Activated CD4-positive, alpha-beta T cell treated with anti-CD3 and anti-CD28 coated beads, Interleukin-2, amount 10 ng/mL, durations not matched to agents 7 days and 5 days (primary cell): ENCODE data around the gene DUSP5. TPM values are rescaled to one million over a fixed set of nuclear protein-coding genes. Genes with fewer than 3 reads are reported as not detected.

Experiments used
- CTCF ChIA-PET: fragments of 350-600 bp; sonication (Branson Sonifier 250); formaldehyde crosslinking; loops from one replicate; lab custom pipeline; 2021; ENCODE audit warnings: antibody characterized with exemption; lab: Charles Lee
- POLR2A ChIA-PET: fragments of 350-600 bp; sonication (Branson Sonifier 250); formaldehyde crosslinking; loops from one replicate; lab custom pipeline; 2021; ENCODE audit warnings: antibody characterized with exemption; lab: Charles Lee
- DNase-seq: peaks from one replicate; pipeline ENCODE4 v3.0.0-alpha.2; 2020
- H3K27ac Mint-ChIP-seq: one replicate; pipeline ENCODE4 v1.8.0; 2021; ENCODE audit warnings: mild to moderate bottlenecking, moderate library complexity, mixed read lengths
- H3K27me3 Mint-ChIP-seq: one replicate; pipeline ENCODE4 v1.8.0; 2021; ENCODE audit warnings: mixed read lengths
- H3K36me3 Mint-ChIP-seq: one replicate; pipeline ENCODE4 v1.8.0; 2021; ENCODE audit warnings: low read depth, mixed read lengths
- H3K4me1 Mint-ChIP-seq: one replicate; pipeline ENCODE4 v1.8.0; 2021; ENCODE audit warnings: mixed read lengths
- H3K4me3 Mint-ChIP-seq: one replicate; pipeline ENCODE4 v1.8.0; 2021; ENCODE audit warnings: mild to moderate bottlenecking, moderate library complexity, mixed read lengths
- H3K9me3 Mint-ChIP-seq: one replicate; pipeline ENCODE4 v1.8.0; 2021; ENCODE audit warnings: mixed read lengths
- total RNA-seq, 2 experiments: library from RNA; stranded (reverse); gene quantifications; one replicate each; pipeline ENCODE4 v1.2.3, GENCODE V29; 2021

DUSP5 gene
- total RNA-seq, 2 experiments from 2014 or later, result 24.8 to 25.9 TPM

DNA sequence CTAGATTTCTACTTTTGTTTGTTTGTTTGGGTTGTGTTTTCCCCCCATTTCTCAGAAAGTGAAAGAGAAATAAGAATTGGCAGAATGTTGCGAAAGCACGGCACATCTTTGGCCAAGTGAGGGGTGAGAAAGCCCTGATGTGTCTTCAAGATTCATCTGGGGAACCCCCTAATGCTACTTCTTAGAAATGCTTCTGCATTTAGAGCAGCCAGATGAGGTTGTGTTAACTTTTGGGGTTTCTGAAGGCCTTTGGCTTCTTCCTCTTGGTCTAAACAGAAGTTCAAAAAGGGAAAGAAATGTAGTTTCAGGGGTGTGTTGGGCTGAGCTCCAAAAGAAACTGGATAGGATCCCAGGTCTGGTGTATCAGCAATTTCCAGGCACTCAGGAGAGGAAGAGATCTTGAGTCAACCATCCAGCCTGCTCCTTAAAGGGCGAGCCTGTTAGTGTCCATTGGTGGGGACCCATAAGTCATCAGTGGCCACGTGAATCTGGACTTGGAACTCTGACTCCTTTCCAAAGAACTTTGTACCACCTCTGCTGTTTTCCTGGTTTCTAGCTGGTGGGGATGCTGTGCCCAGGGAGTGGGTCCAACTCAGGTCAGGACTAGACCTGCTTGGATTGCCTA is 6.5 kb downstream of the DUSP5 start:
- peak overlapping the region; percentile 91 for H3K27ac Mint-ChIP-seq
- H3K4me3 Mint-ChIP-seq, result peak overlapping the region; percentile 58
- H3K4me1 Mint-ChIP-seq, result peaks cover 92% of the 10 kb centered on the region
- POLR2A ChIA-PET, result interaction anchor here (0.6 to 0.7 kb wide), 2 partner anchors 59 to 91 kb away, joined by 3 read pairs; no protein-coding TSS in a partner anchor
- no peaks in the 10 kb centered on the region for H3K9me3 Mint-ChIP-seq
- CTCF ChIA-PET, result interaction anchor here (1.3 to 2.9 kb wide), 6 partner anchors 9 to 149 kb away, joined by 3 to 15 read pairs (median 4); no protein-coding TSS in a partner anchor
- peaks cover 53% of the 10 kb centered on the region for H3K36me3 Mint-ChIP-seq
- H3K27me3 Mint-ChIP-seq, result no peaks in the 10 kb centered on the region
- peak; percentile 81 for DNase-seq

DNA sequence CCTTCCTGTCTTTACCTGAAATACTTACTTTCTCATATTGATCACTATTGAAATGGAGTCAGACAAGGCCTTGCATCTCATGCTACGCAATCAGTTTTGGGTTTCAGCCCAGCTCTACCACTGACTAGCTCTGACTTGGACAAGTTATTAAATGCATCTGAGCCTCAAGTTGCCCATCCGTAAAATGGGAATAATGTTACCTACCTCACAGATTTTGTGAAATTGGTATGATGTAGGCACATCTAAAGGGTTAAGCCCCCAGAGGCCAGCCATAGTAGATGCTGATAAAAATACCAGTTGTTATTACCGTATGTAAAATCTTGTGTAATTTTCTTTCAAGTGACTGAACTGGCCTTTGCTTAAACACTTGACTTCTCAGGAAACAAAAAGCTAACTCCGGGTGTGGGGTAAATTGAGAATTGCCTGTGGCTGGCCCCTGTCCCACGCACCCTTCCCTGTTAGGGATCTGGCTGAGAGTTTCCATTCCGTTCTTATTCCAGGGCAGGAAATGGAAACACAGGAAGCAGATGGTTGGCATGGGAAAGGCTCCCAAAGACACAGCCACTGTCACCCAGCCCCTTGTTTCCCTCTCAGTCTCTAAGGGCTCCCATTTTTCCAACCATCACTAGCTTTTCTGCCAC is 7.5 kb downstream of the DUSP5 start:
- no peak for DNase-seq
- Mint-ChIP-seq H3K4me3 (no peak overlapping the region), H3K27ac (peak overlapping the region; percentile 91), H3K4me1 (peaks cover 82% of the 10 kb centered on the region), H3K9me3 (no peaks in the 10 kb centered on the region), H3K36me3 (peaks cover 60% of the 10 kb centered on the region), H3K27me3 (no peaks in the 10 kb centered on the region)
- ChIA-PET CTCF (interaction anchor here (1.0 to 2.9 kb wide), 8 partner anchors 8 to 178 kb away, joined by 3 to 15 read pairs (median 4); no protein-coding TSS in a partner anchor), POLR2A (no interaction called here)

DNA sequence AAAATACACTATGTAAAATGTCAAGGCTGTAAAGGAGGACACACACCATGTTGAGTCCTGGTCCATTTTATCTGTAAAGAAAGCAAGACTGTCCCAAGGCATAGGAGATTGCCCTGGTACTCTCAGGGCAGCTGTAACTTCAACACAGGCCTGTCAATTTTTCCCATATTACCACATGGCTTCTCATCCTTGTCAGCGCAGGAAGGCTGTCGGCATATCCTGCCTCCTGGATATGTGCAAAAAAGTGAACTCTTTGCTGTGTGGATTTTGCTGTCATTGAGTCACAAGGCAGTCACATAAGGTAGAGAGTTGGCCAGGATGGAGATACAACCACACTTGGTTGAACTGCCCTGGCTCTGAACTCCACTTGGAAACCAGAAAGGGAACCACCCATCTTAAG is 8.7 kb downstream of the DUSP5 start:
- Mint-ChIP-seq H3K36me3 (peaks cover 71% of the 10 kb centered on the region), H3K27me3 (no peaks in the 10 kb centered on the region), H3K4me1 (peaks cover 70% of the 10 kb centered on the region), H3K27ac (no peak overlapping the region), H3K4me3 (no peak overlapping the region), H3K9me3 (no peaks in the 10 kb centered on the region)
- POLR2A ChIA-PET, result interaction anchor here (0.6 kb wide), 1 partner anchor 115 kb away, joined by 3 read pairs; no protein-coding TSS in a partner anchor
- no peak for DNase-seq
- CTCF ChIA-PET, result interaction anchor here (0.6 to 1.6 kb wide), 5 partner anchors 28 to 1994 kb away, joined by 3 to 5 read pairs (median 3); no protein-coding TSS in a partner anchor

DNA sequence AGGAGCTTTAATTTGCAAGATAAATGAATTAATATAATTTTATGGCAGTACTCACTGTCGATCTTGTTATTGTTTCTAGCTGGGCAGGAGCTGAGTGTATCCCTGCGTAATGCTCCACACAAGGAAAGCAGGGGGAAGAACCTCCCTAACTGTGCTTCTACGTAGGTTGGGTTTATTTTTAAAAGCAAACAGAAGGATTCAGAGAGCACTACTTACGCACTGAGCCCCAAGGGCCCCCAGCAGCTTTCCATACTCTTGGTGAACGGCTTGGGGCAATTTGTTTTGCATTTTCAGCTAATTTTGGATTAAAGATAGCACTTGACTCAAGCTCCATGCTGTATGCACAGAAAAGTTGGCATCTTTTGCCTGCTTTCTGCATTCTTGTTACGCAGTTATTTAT is 9.6 kb downstream of the DUSP5 start:
- peaks cover 78% of the 10 kb centered on the region for H3K36me3 Mint-ChIP-seq
- no peaks in the 10 kb centered on the region for H3K9me3 Mint-ChIP-seq
- H3K27ac Mint-ChIP-seq, result no peak overlapping the region
- no peak for DNase-seq
- H3K4me1 Mint-ChIP-seq, result peaks cover 65% of the 10 kb centered on the region
- ChIA-PET POLR2A (no interaction called here), CTCF (interaction anchor here (1.1 to 1.6 kb wide), 4 partner anchors 28 to 173 kb away, joined by 3 to 5 read pairs (median 4); no protein-coding TSS in a partner anchor)
- no peaks in the 10 kb centered on the region for H3K27me3 Mint-ChIP-seq
- no peak overlapping the region for H3K4me3 Mint-ChIP-seq

DNA sequence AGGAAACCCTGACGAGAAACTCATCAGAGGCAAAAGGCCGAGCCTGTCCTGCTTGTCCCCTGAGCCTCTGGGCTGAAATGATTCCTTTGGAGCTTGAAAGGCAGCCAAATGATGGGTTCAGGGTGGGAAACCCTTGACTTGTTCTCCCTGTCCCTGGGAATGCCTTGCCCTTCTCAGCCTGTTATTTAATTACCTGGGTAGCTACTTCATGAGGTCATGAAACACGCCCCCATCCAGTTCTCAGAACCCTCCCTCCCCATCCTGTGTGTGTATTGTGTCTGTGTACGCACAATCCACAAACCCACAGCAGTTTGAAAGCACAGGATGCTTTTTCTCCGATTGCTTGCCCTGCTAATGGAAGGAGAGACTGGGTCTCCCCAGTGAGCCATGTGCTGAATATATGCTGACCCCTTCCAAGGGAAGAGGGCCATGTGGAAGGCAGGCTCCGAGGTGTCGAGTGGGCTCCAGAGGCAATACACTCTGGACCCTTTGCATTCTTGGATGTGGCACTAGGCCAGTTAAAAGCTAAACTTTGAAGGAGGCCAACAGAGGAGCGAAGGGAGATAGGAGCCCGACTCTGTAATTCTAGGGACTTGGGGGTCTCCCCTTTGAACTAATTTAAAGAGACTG is 10.6 kb downstream of the DUSP5 start:
- POLR2A ChIA-PET, result no interaction called here
- no peak for DNase-seq
- Mint-ChIP-seq H3K9me3 (no peaks in the 10 kb centered on the region), H3K27ac (no peak overlapping the region), H3K27me3 (no peaks in the 10 kb centered on the region), H3K4me3 (no peak overlapping the region), H3K36me3 (peaks cover 84% of the 10 kb centered on the region), H3K4me1 (peaks cover 62% of the 10 kb centered on the region)
- CTCF ChIA-PET, result interaction anchor here (1.1 to 1.6 kb wide), 3 partner anchors 41 to 174 kb away, joined by 3 to 5 read pairs (median 3); no protein-coding TSS in a partner anchor

DNA sequence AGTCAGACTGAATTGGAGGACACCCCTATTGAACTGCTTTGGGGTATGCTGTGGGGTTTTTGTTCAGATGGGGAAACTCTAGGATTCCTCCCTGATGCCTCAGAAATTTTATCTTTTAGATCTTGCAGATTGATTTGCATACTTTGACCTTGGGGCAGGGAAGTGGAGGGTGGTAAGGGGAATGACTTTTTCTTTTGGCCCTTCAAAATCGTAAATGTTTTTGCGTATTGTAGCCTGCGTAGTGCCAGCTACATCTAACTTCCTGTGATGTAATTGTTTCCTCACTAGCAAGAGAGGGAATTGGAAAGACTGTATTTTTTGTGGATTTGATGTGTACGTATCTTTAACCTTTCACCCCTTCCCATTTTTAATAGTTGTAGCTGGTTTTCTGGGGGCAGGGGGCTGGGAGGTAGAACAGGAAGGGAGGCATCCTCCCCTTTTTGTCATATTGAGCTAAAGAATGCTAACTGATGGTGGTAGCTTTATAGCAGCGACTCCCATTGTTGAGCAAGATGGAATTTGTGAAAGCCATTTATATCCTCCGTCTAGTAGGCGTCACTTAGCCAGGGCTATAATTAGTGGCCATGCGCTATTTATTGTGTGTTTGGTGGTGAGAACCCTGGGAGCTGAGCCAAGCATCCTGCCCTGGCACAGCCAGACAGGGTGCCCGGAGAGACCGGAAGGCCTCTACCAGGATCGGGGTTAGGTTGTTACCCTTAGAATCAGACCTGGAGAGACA is 11.3 kb downstream of the DUSP5 start:
- ChIA-PET CTCF (interaction anchor here (0.5 to 1.2 kb wide), 3 partner anchors 13 to 203 kb away, joined by 3 read pairs; no protein-coding TSS in a partner anchor), POLR2A (no interaction called here)
- peaks cover 55% of the 10 kb centered on the region for H3K4me1 Mint-ChIP-seq
- H3K36me3 Mint-ChIP-seq, result peaks cover 90% of the 10 kb centered on the region
- no peak overlapping the region for H3K4me3 Mint-ChIP-seq
- DNase-seq, result no peak
- H3K27ac Mint-ChIP-seq, result no peak overlapping the region
- no peaks in the 10 kb centered on the region for H3K9me3 Mint-ChIP-seq
- no peaks in the 10 kb centered on the region for H3K27me3 Mint-ChIP-seq

DNA sequence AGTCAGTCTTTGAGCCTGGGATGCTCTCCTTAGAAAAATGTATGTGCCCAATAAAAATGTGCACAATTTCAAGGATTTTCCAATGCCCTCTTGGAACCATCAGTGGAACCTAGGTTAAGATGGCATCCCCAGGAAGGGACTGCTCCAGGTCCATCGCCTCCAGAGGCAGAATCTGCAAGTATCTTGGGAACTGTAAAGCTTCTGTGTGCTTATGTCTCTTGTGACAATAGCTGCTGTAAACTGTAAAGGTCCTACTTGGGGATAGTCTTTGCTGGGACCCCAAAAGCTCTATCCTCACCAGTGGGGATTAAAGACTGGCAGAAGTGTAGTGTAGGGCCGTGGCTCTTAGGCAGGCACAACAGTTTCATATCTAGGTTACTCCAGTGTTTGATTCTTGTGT is 11.9 kb downstream of the DUSP5 start:
- peaks cover 49% of the 10 kb centered on the region for H3K4me1 Mint-ChIP-seq
- ChIA-PET CTCF (interaction anchor here (0.5 to 1.1 kb wide), 2 partner anchors 12 to 204 kb away, joined by 3 read pairs; no protein-coding TSS in a partner anchor), POLR2A (no interaction called here)
- no peak for DNase-seq
- H3K36me3 Mint-ChIP-seq, result peaks cover 90% of the 10 kb centered on the region
- H3K4me3 Mint-ChIP-seq, result no peak overlapping the region
- H3K9me3 Mint-ChIP-seq, result no peaks in the 10 kb centered on the region
- H3K27ac Mint-ChIP-seq, result no peak overlapping the region
- no peaks in the 10 kb centered on the region for H3K27me3 Mint-ChIP-seq

DNA sequence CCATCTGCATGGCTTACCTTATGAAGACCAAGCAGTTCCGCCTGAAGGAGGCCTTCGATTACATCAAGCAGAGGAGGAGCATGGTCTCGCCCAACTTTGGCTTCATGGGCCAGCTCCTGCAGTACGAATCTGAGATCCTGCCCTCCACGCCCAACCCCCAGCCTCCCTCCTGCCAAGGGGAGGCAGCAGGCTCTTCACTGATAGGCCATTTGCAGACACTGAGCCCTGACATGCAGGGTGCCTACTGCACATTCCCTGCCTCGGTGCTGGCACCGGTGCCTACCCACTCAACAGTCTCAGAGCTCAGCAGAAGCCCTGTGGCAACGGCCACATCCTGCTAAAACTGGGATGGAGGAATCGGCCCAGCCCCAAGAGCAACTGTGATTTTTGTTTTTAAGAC is 12.4 kb downstream of the DUSP5 start:
- Mint-ChIP-seq H3K4me3 (no peak overlapping the region), H3K27me3 (no peaks in the 10 kb centered on the region), H3K27ac (no peak overlapping the region), H3K36me3 (peaks cover 85% of the 10 kb centered on the region), H3K9me3 (no peaks in the 10 kb centered on the region), H3K4me1 (peaks cover 44% of the 10 kb centered on the region)
- ChIA-PET POLR2A (no interaction called here), CTCF (interaction anchor here (1.0 to 1.1 kb wide), 2 partner anchors 11 to 12 kb away, joined by 3 read pairs; no protein-coding TSS in a partner anchor)
- no peak for DNase-seq

DNA sequence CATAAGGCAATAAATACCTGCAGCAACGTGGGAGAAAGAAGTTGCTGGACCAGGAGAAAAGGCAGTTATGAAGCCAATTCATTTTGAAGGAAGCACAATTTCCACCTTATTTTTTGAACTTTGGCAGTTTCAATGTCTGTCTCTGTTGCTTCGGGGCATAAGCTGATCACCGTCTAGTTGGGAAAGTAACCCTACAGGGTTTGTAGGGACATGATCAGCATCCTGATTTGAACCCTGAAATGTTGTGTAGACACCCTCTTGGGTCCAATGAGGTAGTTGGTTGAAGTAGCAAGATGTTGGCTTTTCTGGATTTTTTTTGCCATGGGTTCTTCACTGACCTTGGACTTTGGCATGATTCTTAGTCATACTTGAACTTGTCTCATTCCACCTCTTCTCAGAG is 13.0 kb downstream of the DUSP5 start:
- Mint-ChIP-seq H3K9me3 (no peaks in the 10 kb centered on the region), H3K27ac (no peak overlapping the region), H3K4me1 (peaks cover 37% of the 10 kb centered on the region), H3K27me3 (no peaks in the 10 kb centered on the region), H3K36me3 (peaks cover 80% of the 10 kb centered on the region), H3K4me3 (no peak overlapping the region)
- POLR2A ChIA-PET, result no interaction called here
- CTCF ChIA-PET, result interaction anchor here (0.6 to 1.7 kb wide), 4 partner anchors 8 to 156 kb away, joined by 3 to 5 read pairs (median 4); no protein-coding TSS in a partner anchor
- DNase-seq, result no peak

DNA sequence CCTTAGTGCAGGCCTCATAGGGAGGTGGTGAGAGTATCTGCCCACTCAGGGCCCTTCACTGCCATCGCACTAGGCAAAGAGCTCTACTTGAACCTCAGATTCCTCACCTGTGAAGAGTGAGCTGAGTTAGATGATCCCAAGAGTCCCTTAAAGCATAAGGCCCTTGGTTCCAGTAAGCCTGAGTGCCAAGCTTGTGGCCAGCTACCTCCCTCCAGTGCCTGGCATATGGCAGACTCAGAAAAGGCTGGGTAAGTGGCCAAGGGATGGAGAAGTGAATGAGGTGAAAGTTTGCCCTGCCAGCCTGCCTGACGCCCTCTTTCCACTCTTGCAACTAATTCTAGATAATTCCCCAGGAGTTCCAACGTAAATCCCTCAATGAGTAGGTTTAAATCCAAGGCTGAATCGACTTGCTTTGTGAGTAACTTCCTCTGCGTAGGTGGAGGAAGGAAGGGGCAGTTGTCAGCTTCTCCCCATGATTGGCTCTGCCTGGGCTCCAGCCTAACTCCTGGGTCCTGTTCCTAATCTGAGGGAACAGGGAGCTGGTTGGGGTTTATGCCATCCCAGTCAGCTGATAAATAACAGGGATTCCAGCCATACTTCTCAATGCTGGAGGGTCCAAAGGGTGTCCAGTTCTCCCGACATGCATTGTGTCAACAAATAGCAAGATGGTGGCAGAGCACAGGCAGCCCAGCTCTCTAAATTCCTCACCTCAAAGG is 14.2 kb downstream of the DUSP5 start:
- Mint-ChIP-seq H3K9me3 (no peaks in the 10 kb centered on the region), H3K27ac (no peak overlapping the region), H3K36me3 (peaks cover 70% of the 10 kb centered on the region), H3K4me3 (no peak overlapping the region), H3K4me1 (peaks cover 26% of the 10 kb centered on the region), H3K27me3 (no peaks in the 10 kb centered on the region)
- POLR2A ChIA-PET, result no interaction called here
- CTCF ChIA-PET, result interaction anchor here (0.7 to 3.1 kb wide), 11 partner anchors 7 to 205 kb away, joined by 3 to 11 read pairs (median 4); no protein-coding TSS in a partner anchor
- DNase-seq, result no peak

DNA sequence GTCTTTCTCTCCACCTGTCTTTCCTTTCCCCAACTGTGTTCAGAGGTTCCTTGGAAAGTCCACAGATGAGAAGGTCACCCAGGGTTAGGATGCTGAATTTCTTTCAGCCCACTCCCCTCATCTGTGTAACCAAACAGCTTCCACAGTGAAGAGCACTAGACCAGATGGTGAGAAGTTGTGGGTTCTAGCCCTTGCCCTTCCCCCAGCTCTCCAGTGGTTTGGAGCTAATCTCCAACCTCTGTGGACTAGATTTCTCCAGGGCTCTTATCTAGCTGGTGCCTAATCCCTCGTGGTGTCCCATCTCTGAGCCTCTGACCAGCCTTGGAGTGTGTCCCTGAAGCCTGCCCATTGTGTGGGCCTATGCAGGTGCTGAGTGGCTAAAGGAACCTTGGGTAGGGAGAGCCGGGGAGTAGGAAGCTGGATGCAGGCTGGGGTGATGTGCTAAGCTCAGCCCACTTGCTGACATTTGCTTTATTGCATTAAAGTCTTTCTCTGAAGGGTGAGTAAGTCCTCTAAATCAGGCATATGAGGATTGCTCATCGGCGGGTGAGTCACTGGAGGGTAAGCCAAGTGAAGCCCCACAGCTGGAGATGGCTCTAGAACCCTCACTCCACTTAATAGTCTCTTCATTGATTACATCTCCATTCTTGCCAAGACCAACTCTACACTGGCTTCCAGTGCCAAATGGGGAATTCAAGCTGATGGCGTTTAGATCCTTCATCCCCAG is 14.9 kb downstream of the DUSP5 start:
- no peak overlapping the region for H3K4me3 Mint-ChIP-seq
- peaks cover 23% of the 10 kb centered on the region for H3K4me1 Mint-ChIP-seq
- no peaks in the 10 kb centered on the region for H3K27me3 Mint-ChIP-seq
- H3K9me3 Mint-ChIP-seq, result no peaks in the 10 kb centered on the region
- DNase-seq, result no peak
- CTCF ChIA-PET, result interaction anchor here (0.6 to 3.1 kb wide), 11 partner anchors 8 to 471 kb away, joined by 3 to 11 read pairs (median 3); no protein-coding TSS in a partner anchor
- peaks cover 64% of the 10 kb centered on the region for H3K36me3 Mint-ChIP-seq
- H3K27ac Mint-ChIP-seq, result no peak overlapping the region
- POLR2A ChIA-PET, result no interaction called here
